ENCODE measurements around the gene AGL. TPM values are rescaled to one million over a fixed set of nuclear protein-coding genes. Genes with fewer than 3 reads are reported as not detected.

AGL gene
- total and polyA plus RNA-seq, 2 of the 13 experiments (the other 11 are each of a cell fraction or from before 2014, with no cell fraction given) = 4.3 to 13.1 TPM

GRCh38 chr1:99849744-99850458 lies at the start of gene AGL (continued):
- TF ChIP-seq ZNF510 (CRISPR knock-in tag; IDR thresholded peaks at IDR 0.05; ENCODE audit: low read depth) (peak; percentile 66; the same call in 1 of the 2 replicates), NAIF1 (CRISPR knock-in tag; IDR thresholded peaks at IDR 0.05; ENCODE audit: borderline replicate concordance) (peak; percentile 96), PAXIP1 (CRISPR knock-in tag; conservative IDR thresholded peaks at IDR 0.05) (peak; percentile 61; the same call in 1 of the 2 replicates), ZNF788 (CRISPR knock-in tag; IDR thresholded peaks at IDR 0.05; ENCODE audit: borderline replicate concordance) (no peak; the same call in none of the 2 replicates), HIC2 (CRISPR knock-in tag; IDR thresholded peaks at IDR 0.05; ENCODE audit: low read depth) (peak; percentile 82), ZSCAN20 (CRISPR knock-in tag; IDR thresholded peaks at IDR 0.05; ENCODE audit: borderline replicate concordance) (peak; percentile 53; the same call in 1 of the 2 replicates), FLYWCH1 (CRISPR knock-in tag; IDR thresholded peaks at IDR 0.05) (no peak), NFE2L1 (CRISPR knock-in tag; IDR thresholded peaks at IDR 0.05; ENCODE audit: borderline replicate concordance) (0 out of 2 replicates have a peak, but pooled peaks have one; percentile 39), ADNP (CRISPR knock-in tag; IDR thresholded peaks at IDR 0.05) (peak; percentile 41; the same call in 1 of the 2 replicates), ZNF546 (CRISPR knock-in tag; conservative IDR thresholded peaks at IDR 0.05) (0 out of 2 replicates have a peak, but pooled peaks have one; percentile 18), ZNF33A (CRISPR knock-in tag; IDR thresholded peaks at IDR 0.05; ENCODE audit: borderline replicate concordance) (no peak), DMAP1 (CRISPR knock-in tag; IDR thresholded peaks at IDR 0.05) (peak; percentile 92), GATAD2A (CRISPR knock-in tag; IDR thresholded peaks at IDR 0.05) (peak; percentile 68), NCOA1 (CRISPR knock-in tag; IDR thresholded peaks at IDR 0.05) (peak; percentile 66; the same call in 1 of the 2 replicates), ZNF773 (CRISPR knock-in tag; IDR thresholded peaks at IDR 0.05; ENCODE audit: borderline replicate concordance) (peak; percentile 23; the same call in 1 of the 2 replicates), RORA (CRISPR knock-in tag; IDR thresholded peaks at IDR 0.05) (no peak), MIER2 (CRISPR knock-in tag; IDR thresholded peaks at IDR 0.05) (no peak), ZBTB38 (CRISPR knock-in tag; IDR thresholded peaks at IDR 0.05) (peak; percentile 10; the same call in 1 of the 2 replicates), ATM (IDR thresholded peaks at IDR 0.05; ENCODE audit: borderline replicate concordance) (no peak), JDP2 (CRISPR knock-in tag; IDR thresholded peaks at IDR 0.05; ENCODE audit: borderline replicate concordance) (no peak), ZNF639 (CRISPR knock-in tag; conservative IDR thresholded peaks at IDR 0.05) (no peak; the same call in 1 of the 2 replicates), ZNF713 (CRISPR knock-in tag; IDR thresholded peaks at IDR 0.05) (no peak; the same call in 1 of the 2 replicates), ZNF205 (CRISPR knock-in tag; IDR thresholded peaks at IDR 0.05) (peak; percentile 70; the same call in 1 of the 2 replicates), ZNF251 (CRISPR knock-in tag; IDR thresholded peaks at IDR 0.05) (no peak), ZNF83 (CRISPR knock-in tag; IDR thresholded peaks at IDR 0.05; ENCODE audit: borderline replicate concordance) (0 out of 2 replicates have a peak, but pooled peaks have one; percentile 28)

Measured in HepG2 (cell line).